ENCODE measurements around the gene BMPER. TPM values are rescaled to one million over a fixed set of nuclear protein-coding genes. Genes with fewer than 3 reads are reported as not detected.

Gene BMPER
- polyA plus RNA-seq, 1 donor from 2014 or later: 2.1 TPM

DNA sequence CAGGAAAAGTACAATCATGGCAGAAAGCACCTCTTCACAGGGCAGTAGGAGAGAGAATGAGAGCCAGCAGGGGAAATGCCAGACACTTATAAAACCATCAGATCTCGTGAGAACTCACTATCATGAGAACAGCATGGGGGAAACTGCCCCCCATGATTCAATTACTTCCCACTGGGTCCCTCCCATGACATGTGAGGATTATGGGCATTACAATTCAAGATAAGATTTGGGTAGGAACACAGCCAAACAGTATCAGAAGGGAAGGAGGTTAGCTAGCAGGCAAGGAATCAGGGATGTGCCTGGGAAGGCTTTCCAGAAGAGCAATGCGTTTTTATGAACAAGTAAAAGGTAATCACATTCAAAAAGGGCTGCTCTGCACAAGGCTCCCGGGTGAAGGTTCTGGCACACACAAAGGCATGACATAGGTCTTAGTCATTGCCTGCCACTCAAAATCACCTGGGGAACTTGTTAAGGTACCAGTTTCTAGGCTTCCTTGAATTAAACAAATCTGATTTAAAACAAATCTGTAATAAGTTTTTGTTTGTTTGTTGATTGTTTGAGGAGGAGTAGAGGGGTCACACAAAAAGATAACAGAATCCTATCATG lies 40.9 kb downstream of the BMPER start:
- Histone ChIP-seq H3F3A (ENCODE audit: insufficient read depth, low read length, poor library complexity, severe bottlenecking) (no peaks in the 10 kb centered on the region), H3K36me3 (ENCODE audit: insufficient read depth, low read length) (no peaks in the 10 kb centered on the region), H3K27me3 (ENCODE audit: insufficient read depth, low read depth, low read length) (no peaks in the 10 kb centered on the region), H3K4me2 (ENCODE audit: low read length) (no peak overlapping the region), H3K9me3 (ENCODE audit: low read length) (no peaks in the 10 kb centered on the region), H3K4me3 (ENCODE audit: low read length) (no peak overlapping the region), H3K27ac (ENCODE audit: low read length) (no peak overlapping the region), H3K79me2 (replicated peaks; ENCODE audit: insufficient read depth, low read length) (no peaks in the 10 kb centered on the region), H4K20me1 (ENCODE audit: insufficient read depth) (no peaks in the 10 kb centered on the region), H3K9me2 (ENCODE audit: insufficient read depth, low read length) (no peaks in the 10 kb centered on the region), H2AFZ (ENCODE audit: low read depth, low read length) (no peak overlapping the region), H3K9ac (ENCODE audit: low read length) (no peak overlapping the region)
- TF ChIP-seq POLR2AphosphoS5 (IDR thresholded peaks at IDR 0.05): no peak
- TF ChIP-seq MXI1 (conservative IDR thresholded peaks at IDR 0.05; ENCODE audit: poor library complexity, severe bottlenecking): no peak
- no peak for TF ChIP-seq EZH2 (IDR thresholded peaks at IDR 0.05; ENCODE audit: borderline replicate concordance, insufficient read depth, low read length, poor library complexity, severe bottlenecking)
- TF ChIP-seq CTCF (IDR thresholded peaks at IDR 0.05; ENCODE audit: poor library complexity, severe bottlenecking): no peak

- Histone ChIP-seq H3K4me3 (ENCODE audit: low read length) (no peak overlapping the region), H3K27ac (ENCODE audit: low read length) (no peak overlapping the region), H3K9me2 (ENCODE audit: insufficient read depth, low read length) (no peaks in the 10 kb centered on the region), H2AFZ (ENCODE audit: low read depth, low read length) (no peak overlapping the region), H3K4me2 (ENCODE audit: low read length) (no peak overlapping the region), H3K9ac (ENCODE audit: low read length) (no peak overlapping the region), H3K79me2 (replicated peaks; ENCODE audit: insufficient read depth, low read length) (no peaks in the 10 kb centered on the region), H3K27me3 (ENCODE audit: insufficient read depth, low read depth, low read length) (no peaks in the 10 kb centered on the region), H4K20me1 (ENCODE audit: insufficient read depth) (no peaks in the 10 kb centered on the region), H3F3A (ENCODE audit: insufficient read depth, low read length, poor library complexity, severe bottlenecking) (no peaks in the 10 kb centered on the region), H3K36me3 (ENCODE audit: insufficient read depth, low read length) (no peaks in the 10 kb centered on the region), H3K9me3 (ENCODE audit: low read length) (no peaks in the 10 kb centered on the region)
- TF ChIP-seq REST (IDR thresholded peaks at IDR 0.05; ENCODE audit: borderline replicate concordance): no peak
- no peak for TF ChIP-seq RAD21 (conservative IDR thresholded peaks at IDR 0.05)
- no peak for TF ChIP-seq CTCF (IDR thresholded peaks at IDR 0.05; ENCODE audit: poor library complexity, severe bottlenecking)
- no peak for TF ChIP-seq EP300 (conservative IDR thresholded peaks at IDR 0.05; ENCODE audit: poor library complexity, severe bottlenecking)
- no peak for TF ChIP-seq SMC3 (conservative IDR thresholded peaks at IDR 0.05; ENCODE audit: poor library complexity)
- no peak for TF ChIP-seq POLR2AphosphoS5 (IDR thresholded peaks at IDR 0.05)
- no peak for TF ChIP-seq EZH2 (IDR thresholded peaks at IDR 0.05; ENCODE audit: borderline replicate concordance, insufficient read depth, low read length, poor library complexity, severe bottlenecking)
- TF ChIP-seq TAF1 (IDR thresholded peaks at IDR 0.05; ENCODE audit: low read depth): no peak
- TF ChIP-seq MXI1 (conservative IDR thresholded peaks at IDR 0.05; ENCODE audit: poor library complexity, severe bottlenecking): no peak
These were observed 44.8 kb downstream of the BMPER start for GRCh38 chr7:33950047-33950714.

Measured in neural cell (in vitro differentiated cells).